Right lobe of liver (tissue), 6 donors: ENCODE results near the gene RPTOR. TPM values are rescaled to one million over a fixed set of nuclear protein-coding genes. Genes with fewer than 3 reads are reported as not detected.
A peak's percentile ranks its signal among the peaks of the same experiment; 100 is the strongest.

Experiments
- ATAC-seq, 4 donors: fragments of 200-7000 bp; cut with Tn5 transposase; one replicate each; pipeline ENCODE4 v1.9.1; 2020; ENCODE audit warnings: mild to moderate bottlenecking in 4 of 4, moderate library complexity in 4 of 4
- DNase-seq, 3 donors: peaks; one replicate each; pipeline ENCODE4 v3.0.0-alpha.2; 2020
- H3K27ac ChIP-seq, 3 donors: fragments of 200-600 bp; one replicate each; pipeline ENCODE4 v1.8.0; 2022
- H3K27me3 ChIP-seq, 2 donors: fragments of 200-600 bp; one replicate each; pipeline ENCODE4 v1.8.0; 2022
- H3K36me3 ChIP-seq, 4 donors: fragments of 200-600 bp; sonication (generic) in 1 of 4; one replicate each; pipeline versions ENCODE4 v1.5.1 to v1.8.0; 2017 to 2022; ENCODE audit warnings: control low read depth in 1 of 4
- H3K4me1 ChIP-seq, 4 donors: fragments of 200-600 bp; sonication (generic) in 1 of 4; one replicate each; pipeline versions ENCODE4 v1.5.1 to v1.8.0; 2017 to 2022; ENCODE audit warnings: control low read depth in 1 of 4
- H3K4me3 ChIP-seq, 3 donors: fragments of 200-600 bp; one replicate each; pipeline ENCODE4 v1.8.0; 2022
- H3K9me3 ChIP-seq, 4 donors: fragments of 200-600 bp; sonication (generic) in 1 of 4; one replicate each; pipeline versions ENCODE4 v1.5.1 to v1.8.0; 2017 to 2022; ENCODE audit warnings: control low read depth in 1 of 4
- POLR2A ChIP-seq: fragments of 450-650 bp; IDR thresholded peaks from one replicate; pipeline ENCODE4 v1.6.1; 2017; ENCODE audit warnings: antibody characterized with exemption, mild to moderate bottlenecking
- WGBS: methylation state at CpG from one replicate; pipeline ENCODE4 v1.1.6; 2018; ENCODE audit warnings: low coverage, low lambda C conversion rate; ENCODE audit not compliant: insufficient coverage; ENCODE audit errors: missing lambda C conversion rate; 5-methylcytosine and 5-hydroxymethylcytosine counted together
- intact Hi-C, 2 donors: fragments of 100-400 bp; cut with DNase I; formaldehyde crosslinking; loops; one replicate each; pipeline versions ENCODE4 v1.11.2 to v1.14.1; 2022
- total RNA-seq, 6 experiments: library from RNA; depleted of rRNA in 2 of 6; stranded (reverse); fragments of >200 nt in 2 of 6; fragmentation: NEBNext Ultra II Directional in 3 of 6; extraction: Animal tissue kit (Norgen Biotek cat#: 25700) in 3 of 6; gene quantifications; one replicate each; pipeline versions ENCODE4 v1.1.0 to v1.2.4, GENCODE V29; 2016 to 2023
- TF ChIP-seq, protein P1 (sequence below), 4 donors: fragments of 200-600 bp in 3 of 4; fragments of 450-650 bp in 1 of 4; IDR thresholded peaks; one replicate each; pipeline versions ENCODE4 v1.5.1 to v1.8.0; 2016 to 2022; ENCODE audit warnings: antibody characterized with exemption in 4 of 4, mild to moderate bottlenecking in 2 of 4
- donor health status: DM: no; HTN: yes; CAD: no.
- donor health status: DM: no; HTN: no; CAD: no.
- donor health status: DM: no; HTN: no; CAD: no.
- donor health status: DM: no; HTN: yes; CAD: no.
- donor health status: DM: no; HTN: yes; CAD: no.

Gene RPTOR
- total RNA-seq, 6 experiments from 2014 or later = 13.1 to 24.0 (median 15.5) TPM

GRCh38 chr17:80667462-80668277, 123.0 kb downstream of the RPTOR start:
- H3K9me3 ChIP-seq = no peaks in the 10 kb centered on the region
- 58% methylated on average over 10 of the region's 12 CpGs for WGBS
- no peak overlapping the region for H3K4me3 ChIP-seq
- no peak for TF ChIP-seq POLR2A
- TF ChIP-seq, protein P1, sequence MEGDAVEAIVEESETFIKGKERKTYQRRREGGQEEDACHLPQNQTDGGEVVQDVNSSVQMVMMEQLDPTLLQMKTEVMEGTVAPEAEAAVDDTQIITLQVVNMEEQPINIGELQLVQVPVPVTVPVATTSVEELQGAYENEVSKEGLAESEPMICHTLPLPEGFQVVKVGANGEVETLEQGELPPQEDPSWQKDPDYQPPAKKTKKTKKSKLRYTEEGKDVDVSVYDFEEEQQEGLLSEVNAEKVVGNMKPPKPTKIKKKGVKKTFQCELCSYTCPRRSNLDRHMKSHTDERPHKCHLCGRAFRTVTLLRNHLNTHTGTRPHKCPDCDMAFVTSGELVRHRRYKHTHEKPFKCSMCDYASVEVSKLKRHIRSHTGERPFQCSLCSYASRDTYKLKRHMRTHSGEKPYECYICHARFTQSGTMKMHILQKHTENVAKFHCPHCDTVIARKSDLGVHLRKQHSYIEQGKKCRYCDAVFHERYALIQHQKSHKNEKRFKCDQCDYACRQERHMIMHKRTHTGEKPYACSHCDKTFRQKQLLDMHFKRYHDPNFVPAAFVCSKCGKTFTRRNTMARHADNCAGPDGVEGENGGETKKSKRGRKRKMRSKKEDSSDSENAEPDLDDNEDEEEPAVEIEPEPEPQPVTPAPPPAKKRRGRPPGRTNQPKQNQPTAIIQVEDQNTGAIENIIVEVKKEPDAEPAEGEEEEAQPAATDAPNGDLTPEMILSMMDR (IDR thresholded peaks at IDR 0.05) = no peak
- no peaks in the 10 kb centered on the region for H3K27me3 ChIP-seq
- no peak overlapping the region for H3K27ac ChIP-seq
- DNase-seq (no peak), ATAC-seq (peak in 3 of 4 donors; percentile 19 to 53 (median 41))
- H3K4me1 ChIP-seq = peaks cover 0 to 15% (median 0%) of the 10 kb centered on the region in 4 donors
- intact Hi-C loops = no loop called here
- no peaks in the 10 kb centered on the region for H3K36me3 ChIP-seq

GRCh38 chr17:80668375-80669148, 123.9 kb downstream of the RPTOR start:
- DNase-seq (no peak), ATAC-seq (no peak)

DNA sequence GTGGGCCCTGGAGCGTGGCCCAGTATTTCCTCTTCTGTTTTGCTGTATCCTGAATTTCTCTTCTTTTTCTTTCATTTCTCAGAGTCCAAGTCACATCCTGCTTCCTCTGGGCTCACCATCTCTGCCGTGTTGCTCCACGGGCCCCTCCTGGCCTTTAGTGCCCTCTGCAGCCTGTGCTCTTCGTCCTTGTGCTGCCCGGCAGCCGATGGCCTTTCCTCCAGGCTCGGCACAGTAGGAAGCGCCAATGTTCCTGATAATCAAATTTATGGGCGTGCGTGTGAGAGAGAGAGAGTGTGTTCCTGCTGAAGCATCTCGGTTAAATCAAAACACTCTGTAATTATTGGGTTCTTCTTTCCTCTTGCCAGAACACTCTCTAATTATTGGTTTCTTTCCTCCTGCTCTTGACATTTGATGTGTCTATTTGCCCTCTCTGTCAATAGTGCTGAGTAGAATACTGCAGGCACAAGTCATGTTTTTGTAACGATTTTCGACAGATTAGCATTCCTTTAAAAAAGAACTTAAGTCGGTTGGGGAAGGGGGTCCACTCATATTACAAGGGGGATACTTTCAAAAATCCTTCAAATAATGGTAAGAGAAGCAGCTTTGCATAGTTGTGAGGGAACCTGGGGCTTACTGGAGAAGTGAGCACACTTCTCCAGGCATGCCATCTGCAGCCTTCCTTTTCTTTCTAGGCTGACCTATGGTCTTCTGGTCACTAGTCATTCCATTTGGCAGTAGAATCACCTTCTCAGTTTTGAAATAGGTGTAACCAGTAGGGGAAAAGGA, 126.6 kb downstream of the RPTOR start:
- H3K27me3 ChIP-seq = no peaks in the 10 kb centered on the region
- no peaks in the 10 kb centered on the region for H3K36me3 ChIP-seq
- no peak overlapping the region for H3K27ac ChIP-seq
- H3K4me3 ChIP-seq = no peak overlapping the region
- 61% methylated on average over 14 of the region's 14 CpGs for WGBS
- no peaks in the 10 kb centered on the region for H3K9me3 ChIP-seq
- intact Hi-C loops = no loop called here
- peaks cover 0 to 23% (median 0%) of the 10 kb centered on the region in 4 donors for H3K4me1 ChIP-seq
- peak; percentile 49 to 52 (median 52) for ATAC-seq
- no peak for DNase-seq
- no peak for TF ChIP-seq POLR2A
- TF ChIP-seq, protein P1 (IDR thresholded peaks at IDR 0.05) = no peak

More at GRCh38 chr17:80668375-80669148, 123.9 kb downstream of the RPTOR start:
- Histone ChIP-seq H3K27ac (no peak overlapping the region), H3K4me3 (no peak overlapping the region), H3K36me3 (no peaks in the 10 kb centered on the region), H3K4me1 (peaks cover 0 to 22% (median 0%) of the 10 kb centered on the region in 4 donors), H3K27me3 (no peaks in the 10 kb centered on the region), H3K9me3 (no peaks in the 10 kb centered on the region)
- WGBS = 87% methylated on average over 12 of the region's 20 CpGs
- intact Hi-C loops = no loop called here
- TF ChIP-seq POLR2A = no peak
- TF ChIP-seq, protein P1 (IDR thresholded peaks at IDR 0.05) = no peak

DNA sequence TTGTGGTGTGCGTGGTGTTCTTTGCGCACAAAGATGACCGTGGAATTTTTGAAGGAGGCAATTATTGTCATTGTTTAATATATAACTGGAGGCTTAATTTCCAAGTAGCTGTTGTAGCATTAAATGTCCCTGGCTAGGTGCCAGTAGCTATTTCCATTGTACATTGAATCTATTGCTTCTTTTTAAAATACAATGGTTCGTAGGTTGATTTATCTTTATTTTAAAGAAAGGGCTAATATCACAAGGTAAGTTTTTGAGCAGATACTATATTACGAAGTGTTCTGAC, 127.1 kb downstream of the RPTOR start:
- intact Hi-C loops = no loop called here
- ATAC-seq = no peak
- no peak overlapping the region for H3K27ac ChIP-seq
- peaks cover 0 to 23% (median 0%) of the 10 kb centered on the region in 4 donors for H3K4me1 ChIP-seq
- H3K36me3 ChIP-seq = no peaks in the 10 kb centered on the region
- no peaks in the 10 kb centered on the region for H3K27me3 ChIP-seq
- H3K9me3 ChIP-seq = no peaks in the 10 kb centered on the region
- no peak for TF ChIP-seq POLR2A
- TF ChIP-seq, protein P1 (IDR thresholded peaks at IDR 0.05) = no peak
- WGBS = 75% methylated on average over 5 of the region's 5 CpGs
- H3K4me3 ChIP-seq = no peak overlapping the region
- no peak for DNase-seq
